ENCODE results near the gene PEMT.

PEMT gene

GRCh38 chr17:17508646-17509591, 82.6 kb downstream of the PEMT start:
- Histone ChIP-seq H3K36me3 (ENCODE audit: control insufficient read depth in 2 of 2, insufficient read depth in 1 of 2, low read length in 2 of 2) (no peaks in the 10 kb centered on the region), H3K9me3 (ENCODE audit: control insufficient read depth, insufficient read depth, low read depth, low read length) (no peaks in the 10 kb centered on the region), H3K27ac (ENCODE audit: extremely low read depth, low read depth, low read length) (no peak overlapping the region), H3K4me1 (ENCODE audit: control insufficient read depth, insufficient read depth, low read length) (no peaks in the 10 kb centered on the region), H3K4me3 (ENCODE audit: low read depth, low read length) (no peak overlapping the region)
- TF ChIP-seq ZBTB26 (tag by site-specific recombination; optimal IDR thresholded peaks at IDR 0.05) (no peak), REPIN1 (tag by site-specific recombination; IDR thresholded peaks at IDR 0.05; ENCODE audit: low read depth) (no peak), ZBTB48 (tag by site-specific recombination; IDR thresholded peaks at IDR 0.05) (no peak), ZNF146 (tag by site-specific recombination; IDR thresholded peaks at IDR 0.05) (no peak), ZNF580 (tag by site-specific recombination; IDR thresholded peaks at IDR 0.05) (no peak), ZNF610 (tag by site-specific recombination; IDR thresholded peaks at IDR 0.05; ENCODE audit: borderline replicate concordance) (no peak), SETDB1 (IDR thresholded peaks at IDR 0.05; ENCODE audit: insufficient read length, low read length) (no peak), GLIS2 (tag by site-specific recombination; IDR thresholded peaks at IDR 0.05) (no peak), ZNF48 (tag by site-specific recombination; IDR thresholded peaks at IDR 0.05) (no peak), ZNF121 (tag by site-specific recombination; IDR thresholded peaks at IDR 0.05) (no peak), BCL11B (tag by site-specific recombination; IDR thresholded peaks at IDR 0.05; ENCODE audit: low read depth) (no peak), ZNF138 (tag by site-specific recombination; IDR thresholded peaks at IDR 0.05; ENCODE audit: borderline replicate concordance) (no peak), KLF8 (tag by site-specific recombination; IDR thresholded peaks at IDR 0.05) (no peak), SP7 (tag by site-specific recombination; IDR thresholded peaks at IDR 0.05) (no peak), ZNF707 (tag by site-specific recombination; IDR thresholded peaks at IDR 0.05) (no peak), KLF9 (tag by site-specific recombination; IDR thresholded peaks at IDR 0.05; ENCODE audit: low read depth) (no peak), ZNF510 (tag by site-specific recombination; IDR thresholded peaks at IDR 0.05; ENCODE audit: insufficient replicate concordance) (no peak)
- ChIA-PET POLR2A (interaction anchor here (2.8 kb wide), 1 partner anchor 12 kb away, joined by 13 read pairs; the partner anchor contains the start of gene RASD1), CTCF (interaction anchor here (0.6 to 4.8 kb wide), 4 partner anchors 8 to 49 kb away, joined by 3 to 19 read pairs (median 4); partner anchors contain the start of gene RASD1)

GRCh38 chr17:17508019-17508535, 83.4 kb downstream of the PEMT start:
- POLR2A ChIA-PET: no interaction called here
- no peaks in the 10 kb centered on the region for H3K36me3 ChIP-seq (ENCODE audit: control insufficient read depth in 2 of 2, insufficient read depth in 1 of 2, low read length in 2 of 2)
- no peaks in the 10 kb centered on the region for H3K9me3 ChIP-seq (ENCODE audit: control insufficient read depth, insufficient read depth, low read depth, low read length)
- CTCF ChIA-PET: interaction anchor here (1.6 to 4.8 kb wide), 2 partner anchors 11 to 16 kb away, joined by 5 to 19 read pairs; partner anchors contain the start of gene RASD1
- H3K27ac ChIP-seq (ENCODE audit: extremely low read depth, low read depth, low read length): no peak overlapping the region
- no peak for TF ChIP-seq ZNF335 (tag by site-specific recombination; conservative IDR thresholded peaks at IDR 0.05)
- TF ChIP-seq ZNF350 (tag by site-specific recombination; IDR thresholded peaks at IDR 0.05): no peak
- TF ChIP-seq ZNF169 (tag by site-specific recombination; IDR thresholded peaks at IDR 0.05): no peak
- H3K4me1 ChIP-seq (ENCODE audit: control insufficient read depth, insufficient read depth, low read length): no peaks in the 10 kb centered on the region
- no peak overlapping the region for H3K4me3 ChIP-seq (ENCODE audit: low read depth, low read length)

Measured in HEK293 (cell line).